ENCODE results near the gene PAPOLG. TPM values are rescaled to one million over a fixed set of nuclear protein-coding genes. Genes with fewer than 3 reads are reported as not detected.
A peak's percentile ranks its signal among the peaks of the same experiment; 100 is the strongest.

Gene PAPOLG
- total and polyA plus RNA-seq, 9 of the 15 experiments (the other 6 are each of a cell fraction or from before 2014, with no cell fraction given), result 3.9 to 16.3 (median 10.0) TPM

DNA sequence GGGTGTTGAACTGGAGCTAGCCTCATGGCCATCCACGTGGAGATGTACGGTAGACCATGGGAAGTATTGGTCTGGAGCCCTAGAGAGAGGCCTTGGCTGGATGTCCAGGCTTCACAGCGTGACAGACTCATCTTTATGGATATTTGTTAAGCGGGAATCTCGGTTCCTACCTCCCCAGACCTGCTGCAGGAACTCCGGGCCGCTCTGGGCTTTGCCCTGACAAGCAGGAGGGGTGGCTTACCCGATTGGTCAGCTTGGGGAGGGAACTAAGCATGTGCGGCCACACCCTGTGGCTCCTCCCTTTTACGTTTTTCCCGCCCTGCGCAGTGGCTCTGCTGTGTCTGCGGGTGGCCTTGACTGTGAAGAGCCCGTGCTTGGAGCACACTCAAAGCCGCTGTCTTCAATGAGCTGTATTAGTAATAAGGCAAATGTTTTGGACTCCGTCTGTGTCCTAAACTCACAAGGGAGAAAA lies 52.3 kb downstream of the PAPOLG start (continued):
- TF ChIP-seq, protein P1, sequence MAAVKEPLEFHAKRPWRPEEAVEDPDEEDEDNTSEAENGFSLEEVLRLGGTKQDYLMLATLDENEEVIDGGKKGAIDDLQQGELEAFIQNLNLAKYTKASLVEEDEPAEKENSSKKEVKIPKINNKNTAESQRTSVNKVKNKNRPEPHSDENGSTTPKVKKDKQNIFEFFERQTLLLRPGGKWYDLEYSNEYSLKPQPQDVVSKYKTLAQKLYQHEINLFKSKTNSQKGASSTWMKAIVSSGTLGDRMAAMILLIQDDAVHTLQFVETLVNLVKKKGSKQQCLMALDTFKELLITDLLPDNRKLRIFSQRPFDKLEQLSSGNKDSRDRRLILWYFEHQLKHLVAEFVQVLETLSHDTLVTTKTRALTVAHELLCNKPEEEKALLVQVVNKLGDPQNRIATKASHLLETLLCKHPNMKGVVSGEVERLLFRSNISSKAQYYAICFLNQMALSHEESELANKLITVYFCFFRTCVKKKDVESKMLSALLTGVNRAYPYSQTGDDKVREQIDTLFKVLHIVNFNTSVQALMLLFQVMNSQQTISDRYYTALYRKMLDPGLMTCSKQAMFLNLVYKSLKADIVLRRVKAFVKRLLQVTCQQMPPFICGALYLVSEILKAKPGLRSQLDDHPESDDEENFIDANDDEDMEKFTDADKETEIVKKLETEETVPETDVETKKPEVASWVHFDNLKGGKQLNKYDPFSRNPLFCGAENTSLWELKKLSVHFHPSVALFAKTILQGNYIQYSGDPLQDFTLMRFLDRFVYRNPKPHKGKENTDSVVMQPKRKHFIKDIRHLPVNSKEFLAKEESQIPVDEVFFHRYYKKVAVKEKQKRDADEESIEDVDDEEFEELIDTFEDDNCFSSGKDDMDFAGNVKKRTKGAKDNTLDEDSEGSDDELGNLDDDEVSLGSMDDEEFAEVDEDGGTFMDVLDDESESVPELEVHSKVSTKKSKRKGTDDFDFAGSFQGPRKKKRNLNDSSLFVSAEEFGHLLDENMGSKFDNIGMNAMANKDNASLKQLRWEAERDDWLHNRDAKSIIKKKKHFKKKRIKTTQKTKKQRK (IDR thresholded peaks at IDR 0.05; ENCODE audit: borderline replicate concordance, low read depth, low read length), result no peak
- TF ChIP-seq JUN (IDR thresholded peaks at IDR 0.05; ENCODE audit: borderline replicate concordance, low read depth, low read length) (no peak), JUN (CRISPR knock-in tag; IDR thresholded peaks at IDR 0.05; ENCODE audit: borderline replicate concordance) (no peak), ZNF584 (CRISPR knock-in tag; IDR thresholded peaks at IDR 0.05; ENCODE audit: low read depth) (0 out of 2 replicates have a peak, but pooled peaks have one; percentile 39), ZKSCAN8 (CRISPR knock-in tag; IDR thresholded peaks at IDR 0.05) (peak; percentile 56; the same call in 1 of the 2 replicates), BHLHE40 (IDR thresholded peaks at IDR 0.05; ENCODE audit: low read length) (peak; percentile 64), MEIS2 (IDR thresholded peaks at IDR 0.05; ENCODE audit: partially characterized antibody) (peak; percentile 30), SMAD4 (CRISPR knock-in tag; conservative IDR thresholded peaks at IDR 0.05) (peak; percentile 80), SPI1 (IDR thresholded peaks at IDR 0.05; ENCODE audit: borderline replicate concordance, low read depth, low read length) (no peak), MEF2A (IDR thresholded peaks at IDR 0.05; ENCODE audit: control insufficient read depth, low read depth, low read length) (no peak), ZNF699 (CRISPR knock-in tag; IDR thresholded peaks at IDR 0.05; ENCODE audit: insufficient replicate concordance) (no peak)
- TF ChIP-seq, protein P2, sequence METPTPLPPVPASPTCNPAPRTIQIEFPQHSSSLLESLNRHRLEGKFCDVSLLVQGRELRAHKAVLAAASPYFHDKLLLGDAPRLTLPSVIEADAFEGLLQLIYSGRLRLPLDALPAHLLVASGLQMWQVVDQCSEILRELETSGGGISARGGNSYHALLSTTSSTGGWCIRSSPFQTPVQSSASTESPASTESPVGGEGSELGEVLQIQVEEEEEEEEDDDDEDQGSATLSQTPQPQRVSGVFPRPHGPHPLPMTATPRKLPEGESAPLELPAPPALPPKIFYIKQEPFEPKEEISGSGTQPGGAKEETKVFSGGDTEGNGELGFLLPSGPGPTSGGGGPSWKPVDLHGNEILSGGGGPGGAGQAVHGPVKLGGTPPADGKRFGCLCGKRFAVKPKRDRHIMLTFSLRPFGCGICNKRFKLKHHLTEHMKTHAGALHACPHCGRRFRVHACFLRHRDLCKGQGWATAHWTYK (CRISPR knock-in tag; IDR thresholded peaks at IDR 0.05), result peak; percentile 76
- TF ChIP-seq, protein P3, sequence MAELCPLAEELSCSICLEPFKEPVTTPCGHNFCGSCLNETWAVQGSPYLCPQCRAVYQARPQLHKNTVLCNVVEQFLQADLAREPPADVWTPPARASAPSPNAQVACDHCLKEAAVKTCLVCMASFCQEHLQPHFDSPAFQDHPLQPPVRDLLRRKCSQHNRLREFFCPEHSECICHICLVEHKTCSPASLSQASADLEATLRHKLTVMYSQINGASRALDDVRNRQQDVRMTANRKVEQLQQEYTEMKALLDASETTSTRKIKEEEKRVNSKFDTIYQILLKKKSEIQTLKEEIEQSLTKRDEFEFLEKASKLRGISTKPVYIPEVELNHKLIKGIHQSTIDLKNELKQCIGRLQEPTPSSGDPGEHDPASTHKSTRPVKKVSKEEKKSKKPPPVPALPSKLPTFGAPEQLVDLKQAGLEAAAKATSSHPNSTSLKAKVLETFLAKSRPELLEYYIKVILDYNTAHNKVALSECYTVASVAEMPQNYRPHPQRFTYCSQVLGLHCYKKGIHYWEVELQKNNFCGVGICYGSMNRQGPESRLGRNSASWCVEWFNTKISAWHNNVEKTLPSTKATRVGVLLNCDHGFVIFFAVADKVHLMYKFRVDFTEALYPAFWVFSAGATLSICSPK (IDR thresholded peaks at IDR 0.05; ENCODE audit: borderline replicate concordance), result no peak
